ENCODE measurements around the gene CTNNBL1. TPM values are rescaled to one million over a fixed set of nuclear protein-coding genes. Genes with fewer than 3 reads are reported as not detected.

Gene CTNNBL1
- total and polyA plus RNA-seq, 2 of the 4 experiments (the other 2 are of a cell fraction), result 29.9 to 34.1 TPM

GRCh38 chr20:37888641-37889040 is 194.8 kb downstream of the CTNNBL1 start:
- no peak overlapping the region for H3K9ac ChIP-seq (ENCODE audit: low read depth, low read length)
- no peak overlapping the region for H3K27ac ChIP-seq (ENCODE audit: insufficient read depth, low read length)
- no peak overlapping the region for H3K18ac ChIP-seq (ENCODE audit: low read depth, low read length)
- no peak overlapping the region for H3K4me3 ChIP-seq (ENCODE audit: insufficient read depth, low read depth, low read length)
- ChIA-PET CTCF (no interaction called here), POLR2A (ENCODE audit: unreplicated experiment) (no interaction called here)
- H2BK120ac ChIP-seq (ENCODE audit: low read depth, low read length), result no peak overlapping the region
- peaks cover 26% of the 10 kb centered on the region; the same call in 1 of the 2 replicates for H3K27me3 ChIP-seq (ENCODE audit: control insufficient read depth, insufficient read depth, low read length)
- ATAC-seq (ENCODE audit: low read depth) (no peak), DNase-seq (no peak)
- no peak overlapping the region for H2AFZ ChIP-seq (replicated peaks; ENCODE audit: low read length, poor library complexity)
- no peak overlapping the region for H3K14ac ChIP-seq (replicated peaks; ENCODE audit: low read depth, low read length)
- no peak overlapping the region for H3K4me2 ChIP-seq (ENCODE audit: low read depth, low read length)
- no peak overlapping the region for H4K5ac ChIP-seq (ENCODE audit: low read depth, low read length)
- no peak overlapping the region for H3K23ac ChIP-seq (ENCODE audit: low read depth, low read length)
- H3K36me3 ChIP-seq (ENCODE audit: control insufficient read depth, insufficient read depth, low read length), result no peaks in the 10 kb centered on the region
- in situ Hi-C loops (cut with MboI; ENCODE audit: low sequenced_read_pairs) (no loop called here), intact Hi-C loops (cut with micrococcal nuclease) (no loop called here), dilution Hi-C loops (cut with HindIII; ENCODE audit: low sequenced_read_pairs, unreplicated experiment) (no loop called here)
- H3K56ac ChIP-seq (ENCODE audit: extremely low read depth, insufficient read depth, low read length), result no peak overlapping the region
- no peak overlapping the region for H3K4ac ChIP-seq (ENCODE audit: low read depth, low read length)
- H3K9me1 ChIP-seq (ENCODE audit: insufficient read depth, low read length), result 0 out of 2 replicates have a peak, but pooled peaks cover 3% of the 10 kb centered on the region
- no peak overlapping the region for H4K8ac ChIP-seq (ENCODE audit: low read depth in 2 of 2, low read length in 2 of 2)
- H4K20me1 ChIP-seq (ENCODE audit: insufficient read depth, low read length), result no peaks in the 10 kb centered on the region
- WGBS, 2 experiments (ENCODE audit: extremely low coverage in 2 of 2, insufficient read length in 1 of 2), result no CpG with 5 or more reads among the region's 10 CpGs
- H2BK20ac ChIP-seq (ENCODE audit: low read depth, low read length), result no peak overlapping the region
- H2AK9ac ChIP-seq (replicated peaks; ENCODE audit: low read depth, low read length, poor library complexity), result no peak overlapping the region
- H3K4me1 ChIP-seq (ENCODE audit: control insufficient read depth, insufficient read depth, low read length), result no peaks in the 10 kb centered on the region
- H2BK15ac ChIP-seq (ENCODE audit: low read depth, low read length), result no peak overlapping the region
- H3K9me3 ChIP-seq (ENCODE audit: control insufficient read depth, insufficient read depth, low read length), result no peaks in the 10 kb centered on the region
- H2BK5ac ChIP-seq (ENCODE audit: low read depth, low read length, poor library complexity, severe bottlenecking), result no peak overlapping the region
- BruUV-seq (replicated peaks), result no TSS peak
- no peaks in the 10 kb centered on the region for H3K79me1 ChIP-seq (ENCODE audit: low read depth in 1 of 2, low read length in 2 of 2)
- H4K91ac ChIP-seq (ENCODE audit: insufficient read depth, low read depth, low read length), result no peak overlapping the region
- TF ChIP-seq ELK1 (IDR thresholded peaks at IDR 0.05; ENCODE audit: borderline replicate concordance, low read depth, low read length) (no peak), USF2 (IDR thresholded peaks at IDR 0.05; ENCODE audit: low read depth, low read length) (no peak), MAZ (IDR thresholded peaks at IDR 0.05; ENCODE audit: borderline replicate concordance, low read depth, low read length) (no peak), MXI1 (IDR thresholded peaks at IDR 0.05; ENCODE audit: borderline replicate concordance, low read depth, low read length) (no peak), POLR2A (IDR thresholded peaks at IDR 0.05; ENCODE audit: low read depth, low read length) (no peak), CHD1 (IDR thresholded peaks at IDR 0.05; ENCODE audit: low read depth, low read length) (no peak), CTCF (conservative IDR thresholded peaks at IDR 0.05; ENCODE audit: low read depth, low read length) (no peak), RCOR1 (IDR thresholded peaks at IDR 0.05; ENCODE audit: insufficient replicate concordance, low read length) (no peak), SMC3 (IDR thresholded peaks at IDR 0.05; ENCODE audit: low read depth, low read length) (no peak), BHLHE40 (IDR thresholded peaks at IDR 0.05; ENCODE audit: low read depth, low read length) (no peak), FOS (IDR thresholded peaks at IDR 0.05; ENCODE audit: low read depth, low read length) (no peak), RAD21 (IDR thresholded peaks at IDR 0.05; ENCODE audit: low read length) (no peak), RFX5 (IDR thresholded peaks at IDR 0.05; ENCODE audit: low read depth, low read length) (no peak), MAFK (IDR thresholded peaks at IDR 0.05; ENCODE audit: low read depth, low read length) (no peak), CEBPB (IDR thresholded peaks at IDR 0.05; ENCODE audit: low read depth, low read length) (no peak), NFE2L2 (IDR thresholded peaks at IDR 0.05; ENCODE audit: low read depth, low read length) (no peak)
- H2AK5ac ChIP-seq (ENCODE audit: low read depth, low read length), result no peak overlapping the region
